H1 (cell line): Measurements from ENCODE around the gene CFD.

ENCODE experiments used
- EP300 ChIP-seq, 2 experiments: IDR thresholded peaks; 1 replicate in 1 of 2; 2 replicates in 1 of 2; pipeline ENCODE4 v1.6.1; 2011 to 2012; ENCODE audit warnings: low read depth in 2 of 2, low read length in 2 of 2, mild to moderate bottlenecking in 2 of 2, borderline replicate concordance in 1 of 2, inconsistent platforms in 1 of 2, moderate library complexity in 1 of 2
- JUND ChIP-seq: IDR thresholded peaks from 2 replicates; pipeline ENCODE4 v1.6.1; 2011; ENCODE audit warnings: mild to moderate bottlenecking, improper control_type of control experiment, low read length
- NRF1 ChIP-seq: IDR thresholded peaks from 2 replicates; pipeline ENCODE4 v1.6.1; 2011; ENCODE audit warnings: mild to moderate bottlenecking, low read depth, low read length, improper control_type of control experiment
- POLR2A ChIP-seq, 2 experiments: IDR thresholded peaks; 1 replicate in 1 of 2; 2 replicates in 1 of 2; pipeline ENCODE4 v1.6.1; 2011; ENCODE audit warnings: low read depth in 2 of 2, low read length in 2 of 2, mild to moderate bottlenecking in 2 of 2; ENCODE audit errors: control extremely low read depth in 1 of 2
- SIN3A ChIP-seq, 2 experiments: IDR thresholded peaks in 1 of 2; conservative IDR thresholded peaks in 1 of 2; 2 replicates each; pipeline ENCODE4 v1.6.1; 2011 to 2012; ENCODE audit warnings: low read length in 2 of 2, improper control_type of control experiment in 1 of 2, low read depth in 1 of 2, mild to moderate bottlenecking in 1 of 2
- TCF12 ChIP-seq: IDR thresholded peaks from 2 replicates; pipeline ENCODE4 v1.6.1; 2011; ENCODE audit warnings: low read depth, mild to moderate bottlenecking, low read length
- TF ChIP-seq, protein P1 (sequence below), 3 experiments: IDR thresholded peaks; 1 replicate in 2 of 3; 2 replicates in 1 of 3; pipeline versions ENCODE4 v1.5.1 to v1.6.1; 2011; ENCODE audit warnings: low read length in 3 of 3, mild to moderate bottlenecking in 3 of 3, inconsistent platforms in 2 of 3, low read depth in 1 of 3, moderate library complexity in 1 of 3; ENCODE audit not compliant: insufficient read depth in 1 of 3; ENCODE audit errors: control extremely low read depth in 1 of 3
- TF ChIP-seq, protein P2 (sequence below): IDR thresholded peaks from 2 replicates; pipeline ENCODE4 v1.6.1; 2012; ENCODE audit warnings: inconsistent platforms

DNA sequence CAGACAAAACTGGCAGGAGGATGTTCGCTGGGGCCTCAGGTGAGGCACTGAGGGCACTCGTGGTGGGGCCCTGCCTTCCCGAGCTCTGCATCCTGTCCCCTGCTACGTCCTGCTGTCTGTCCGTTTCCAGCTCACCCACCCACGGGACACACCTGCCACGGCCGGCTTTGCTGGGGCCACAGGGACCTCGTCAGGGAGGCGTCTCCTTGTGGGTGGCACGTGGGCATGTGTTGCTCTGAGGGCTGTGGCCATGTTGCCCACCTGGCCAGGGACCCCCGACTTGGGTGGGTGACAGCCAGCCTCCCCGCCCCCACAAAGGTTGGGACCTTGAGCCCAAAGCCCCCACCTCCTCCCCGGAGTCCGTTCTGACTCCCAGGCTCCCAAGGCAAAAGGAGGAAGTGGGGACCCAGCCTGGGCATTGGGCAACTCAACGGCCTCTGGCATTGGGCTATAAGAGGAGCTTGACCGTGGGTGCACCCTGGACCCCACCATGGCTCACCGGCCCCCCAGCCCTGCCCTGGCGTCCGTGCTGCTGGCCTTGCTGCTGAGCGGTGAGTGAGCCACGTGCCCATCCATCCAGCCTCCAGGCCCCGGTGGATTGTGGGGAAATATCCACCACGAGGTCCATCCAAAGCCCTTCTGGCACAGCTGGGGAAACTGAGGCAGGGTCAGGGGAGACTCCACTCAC, 18.8 kb upstream of the CFD start, which contains the start of gene PRTN3:
- TF ChIP-seq, protein P1, sequence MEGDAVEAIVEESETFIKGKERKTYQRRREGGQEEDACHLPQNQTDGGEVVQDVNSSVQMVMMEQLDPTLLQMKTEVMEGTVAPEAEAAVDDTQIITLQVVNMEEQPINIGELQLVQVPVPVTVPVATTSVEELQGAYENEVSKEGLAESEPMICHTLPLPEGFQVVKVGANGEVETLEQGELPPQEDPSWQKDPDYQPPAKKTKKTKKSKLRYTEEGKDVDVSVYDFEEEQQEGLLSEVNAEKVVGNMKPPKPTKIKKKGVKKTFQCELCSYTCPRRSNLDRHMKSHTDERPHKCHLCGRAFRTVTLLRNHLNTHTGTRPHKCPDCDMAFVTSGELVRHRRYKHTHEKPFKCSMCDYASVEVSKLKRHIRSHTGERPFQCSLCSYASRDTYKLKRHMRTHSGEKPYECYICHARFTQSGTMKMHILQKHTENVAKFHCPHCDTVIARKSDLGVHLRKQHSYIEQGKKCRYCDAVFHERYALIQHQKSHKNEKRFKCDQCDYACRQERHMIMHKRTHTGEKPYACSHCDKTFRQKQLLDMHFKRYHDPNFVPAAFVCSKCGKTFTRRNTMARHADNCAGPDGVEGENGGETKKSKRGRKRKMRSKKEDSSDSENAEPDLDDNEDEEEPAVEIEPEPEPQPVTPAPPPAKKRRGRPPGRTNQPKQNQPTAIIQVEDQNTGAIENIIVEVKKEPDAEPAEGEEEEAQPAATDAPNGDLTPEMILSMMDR (IDR thresholded peaks at IDR 0.05; ENCODE audit: control extremely low read depth in 1 of 3, insufficient read depth in 1 of 3, low read depth in 1 of 3, low read length in 3 of 3), result no peak
- TF ChIP-seq, protein P2, sequence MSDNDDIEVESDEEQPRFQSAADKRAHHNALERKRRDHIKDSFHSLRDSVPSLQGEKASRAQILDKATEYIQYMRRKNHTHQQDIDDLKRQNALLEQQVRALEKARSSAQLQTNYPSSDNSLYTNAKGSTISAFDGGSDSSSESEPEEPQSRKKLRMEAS, result no peak
- TF ChIP-seq POLR2A (IDR thresholded peaks at IDR 0.05; ENCODE audit: control extremely low read depth in 1 of 2, low read depth in 2 of 2, low read length in 2 of 2) (no peak), NRF1 (no peak), EP300 (IDR thresholded peaks at IDR 0.05; ENCODE audit: borderline replicate concordance in 1 of 2, low read depth in 2 of 2, low read length in 2 of 2) (no peak), JUND (no peak), TCF12 (no peak), SIN3A (conservative IDR thresholded peaks at IDR 0.05 in 1 of 2, IDR thresholded peaks at IDR 0.05 in 1 of 2; ENCODE audit: low read depth in 1 of 2, low read length in 2 of 2) (no peak)
